Measurements from ENCODE around the gene ARHGAP26. TPM values are rescaled to one million over a fixed set of nuclear protein-coding genes. Genes with fewer than 3 reads are reported as not detected.

The ARHGAP26 gene
- total RNA-seq, 1 donor from 2014 or later: 10.6 TPM

GRCh38 chr5:142830241-142831008, 60.2 kb downstream of the ARHGAP26 start:
- DNase-seq: no peak

DNA sequence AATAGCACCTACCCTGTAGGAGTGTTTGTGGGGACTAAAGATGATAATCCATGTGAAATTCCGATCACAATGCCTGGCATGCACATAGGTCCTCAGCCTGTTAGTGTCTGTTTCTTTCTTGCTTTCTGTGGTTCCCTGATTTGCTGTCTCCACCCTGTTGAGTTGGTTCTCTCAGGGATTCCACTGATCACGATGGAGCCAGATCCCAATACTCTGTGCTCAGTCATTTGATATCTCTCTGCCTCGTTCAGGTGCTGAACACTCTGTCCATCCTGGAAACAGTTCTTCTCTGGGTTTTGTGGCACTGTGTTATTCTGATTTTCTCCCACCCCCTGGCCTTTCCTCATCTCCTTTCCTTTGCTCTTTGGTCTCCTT, 60.8 kb downstream of the ARHGAP26 start:
- no peak for DNase-seq

DNA sequence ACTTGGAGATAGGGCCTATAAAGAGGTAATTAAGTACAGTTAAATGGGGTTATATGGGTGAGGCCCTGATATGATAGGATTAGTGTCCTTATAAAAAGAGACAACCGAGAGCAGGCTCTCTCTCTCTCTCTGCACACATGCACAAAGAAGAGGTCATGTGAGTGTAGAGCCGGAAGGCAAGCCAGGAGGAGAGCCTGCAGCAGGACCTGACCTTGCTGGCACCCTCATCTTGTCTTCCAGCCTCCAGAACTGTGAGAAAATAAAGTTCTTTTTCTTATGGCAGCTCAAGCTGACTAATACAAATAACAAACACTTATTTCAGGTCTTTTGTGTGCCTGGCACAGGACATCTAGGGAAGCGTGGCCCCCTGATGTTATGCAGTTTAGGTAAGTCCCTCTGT, 62.1 kb downstream of the ARHGAP26 start:
- no peak for DNase-seq

GRCh38 chr5:142833517-142834449, 63.6 kb downstream of the ARHGAP26 start:
- DNase-seq: no peak

DNA sequence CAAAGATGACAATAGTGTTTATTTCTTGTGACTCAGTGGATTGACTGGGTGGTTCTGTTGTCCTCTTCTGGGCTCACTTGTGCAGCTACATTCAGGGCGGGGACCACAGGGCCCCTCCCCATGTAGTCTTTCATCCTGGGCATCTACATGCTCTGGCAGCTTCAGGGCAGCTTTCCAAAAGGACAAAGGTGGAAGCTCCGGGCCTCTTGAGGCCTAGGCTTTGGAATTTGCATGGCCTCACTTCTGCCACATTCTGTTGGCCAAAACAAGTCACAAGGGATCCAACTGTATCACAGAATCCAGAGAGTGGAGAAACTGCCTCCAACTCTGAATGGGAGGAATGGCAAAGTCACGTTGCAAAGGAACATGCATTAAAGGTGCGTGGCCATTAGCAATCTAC, 64.3 kb downstream of the ARHGAP26 start:
- DNase-seq: no peak

DNA sequence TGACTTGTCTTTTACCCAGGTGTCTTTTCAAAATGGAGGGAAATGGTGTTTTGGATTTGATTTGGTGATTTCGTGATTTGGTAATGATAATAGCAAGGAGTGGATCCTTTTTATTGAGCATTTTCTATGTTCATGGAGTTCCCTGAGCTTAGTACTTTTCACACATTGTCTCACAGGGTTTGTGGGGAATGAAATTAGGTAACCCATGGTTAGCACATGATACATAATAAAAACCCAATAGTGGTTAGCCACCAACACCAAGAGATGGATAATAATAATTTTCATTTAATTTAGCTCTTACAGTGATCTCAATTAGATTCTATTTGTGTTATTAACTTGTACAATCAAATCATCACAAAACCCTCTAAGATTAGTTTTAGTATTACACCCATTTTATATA, 65.4 kb downstream of the ARHGAP26 start:
- no peak for DNase-seq

GRCh38 chr5:142836048-142836447, 65.9 kb downstream of the ARHGAP26 start:
- DNase-seq: no peak

- no peak for DNase-seq
These were observed 67.0 kb downstream of the ARHGAP26 start for GRCh38 chr5:142837081-142837725.

GRCh38 chr5:142838845-142839244, 68.7 kb downstream of the ARHGAP26 start:
- no peak for DNase-seq

DNA sequence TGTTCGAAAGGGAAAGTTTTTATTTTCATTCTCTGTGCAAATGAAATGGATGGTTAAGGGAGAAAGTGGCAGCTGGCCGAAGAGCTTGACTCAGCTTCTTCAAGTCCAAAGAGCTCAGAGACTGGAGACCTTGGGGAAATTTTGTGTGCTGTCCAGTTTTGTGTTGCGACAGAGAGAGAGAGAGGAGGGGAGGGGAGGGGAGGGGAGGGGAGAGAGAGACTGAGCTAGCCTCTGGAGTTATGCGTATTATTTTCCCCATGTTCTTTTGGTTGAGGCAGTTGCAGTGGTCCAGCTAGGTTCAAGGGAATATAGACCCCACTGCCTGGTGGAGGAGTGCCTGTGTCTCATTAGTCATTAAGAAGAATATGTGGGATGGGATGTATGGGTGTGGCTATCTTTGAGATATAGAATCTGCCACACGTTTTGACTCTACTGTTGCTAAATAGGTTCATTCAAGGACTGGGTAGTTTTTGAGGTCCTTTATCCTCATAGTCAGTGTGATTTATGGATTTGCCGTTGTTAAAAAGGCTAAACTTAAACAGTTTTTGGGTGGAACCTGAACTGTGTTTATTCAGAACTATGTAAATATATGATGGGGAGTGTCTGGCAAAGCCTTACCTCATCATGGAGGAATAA, 69.7 kb downstream of the ARHGAP26 start:
- DNase-seq: no peak

DNA sequence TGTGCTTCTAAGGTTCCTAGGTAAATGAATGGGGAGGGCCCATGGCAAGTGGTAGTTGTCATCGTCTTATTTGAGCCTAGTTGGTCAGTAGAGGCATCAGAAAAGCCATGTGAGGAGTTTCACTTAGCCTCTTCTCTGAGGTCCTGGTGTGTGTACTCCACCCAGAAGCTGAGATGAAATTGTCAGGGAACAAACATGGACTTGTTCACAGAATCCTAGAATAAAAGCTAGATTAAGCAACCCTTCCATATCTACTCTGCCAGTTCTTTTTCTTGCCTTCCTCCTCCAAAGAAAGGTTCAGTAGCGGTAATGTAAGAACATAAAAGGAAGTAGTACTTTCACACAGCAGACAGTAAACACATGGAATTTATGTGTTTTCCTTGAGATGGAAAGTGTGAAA, 70.4 kb downstream of the ARHGAP26 start:
- no peak for DNase-seq

DNA sequence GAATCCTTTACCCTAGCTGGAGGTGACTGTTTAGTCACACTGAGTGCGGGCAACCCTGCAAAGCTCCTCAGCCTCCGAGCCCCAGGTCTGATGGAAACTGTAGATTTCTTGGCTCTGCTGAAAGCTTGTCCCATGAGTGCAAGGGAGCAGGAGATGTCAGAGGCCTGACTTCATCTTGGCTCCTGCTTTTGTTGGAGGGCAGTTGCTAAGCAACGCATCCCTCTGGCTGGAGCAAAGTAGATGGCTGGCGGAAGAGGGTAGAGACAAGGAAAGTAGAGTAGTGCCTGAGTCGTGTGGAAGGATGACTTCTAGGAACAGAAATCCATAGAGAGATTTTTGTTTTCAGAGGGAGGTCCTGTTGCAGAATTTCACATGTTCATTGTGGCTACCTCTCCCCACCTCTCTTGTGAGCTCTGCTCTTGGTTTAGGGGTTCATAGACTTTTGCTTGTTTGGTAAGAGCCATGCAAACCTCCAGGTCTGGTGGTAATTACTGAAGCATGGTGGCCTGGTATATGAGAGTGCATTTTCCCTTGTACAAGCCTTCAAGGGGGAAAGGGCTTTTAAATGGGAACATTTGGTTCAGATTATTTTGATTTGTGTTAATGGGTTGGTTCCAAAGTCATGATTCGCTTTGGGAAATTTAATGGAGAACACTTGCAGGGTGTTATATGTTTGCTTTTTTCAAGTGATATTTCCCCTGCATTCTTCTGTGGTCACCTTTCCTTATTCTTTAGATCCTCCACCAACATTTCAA, 71.5 kb downstream of the ARHGAP26 start:
- DNase-seq: peak; percentile 17

DNA sequence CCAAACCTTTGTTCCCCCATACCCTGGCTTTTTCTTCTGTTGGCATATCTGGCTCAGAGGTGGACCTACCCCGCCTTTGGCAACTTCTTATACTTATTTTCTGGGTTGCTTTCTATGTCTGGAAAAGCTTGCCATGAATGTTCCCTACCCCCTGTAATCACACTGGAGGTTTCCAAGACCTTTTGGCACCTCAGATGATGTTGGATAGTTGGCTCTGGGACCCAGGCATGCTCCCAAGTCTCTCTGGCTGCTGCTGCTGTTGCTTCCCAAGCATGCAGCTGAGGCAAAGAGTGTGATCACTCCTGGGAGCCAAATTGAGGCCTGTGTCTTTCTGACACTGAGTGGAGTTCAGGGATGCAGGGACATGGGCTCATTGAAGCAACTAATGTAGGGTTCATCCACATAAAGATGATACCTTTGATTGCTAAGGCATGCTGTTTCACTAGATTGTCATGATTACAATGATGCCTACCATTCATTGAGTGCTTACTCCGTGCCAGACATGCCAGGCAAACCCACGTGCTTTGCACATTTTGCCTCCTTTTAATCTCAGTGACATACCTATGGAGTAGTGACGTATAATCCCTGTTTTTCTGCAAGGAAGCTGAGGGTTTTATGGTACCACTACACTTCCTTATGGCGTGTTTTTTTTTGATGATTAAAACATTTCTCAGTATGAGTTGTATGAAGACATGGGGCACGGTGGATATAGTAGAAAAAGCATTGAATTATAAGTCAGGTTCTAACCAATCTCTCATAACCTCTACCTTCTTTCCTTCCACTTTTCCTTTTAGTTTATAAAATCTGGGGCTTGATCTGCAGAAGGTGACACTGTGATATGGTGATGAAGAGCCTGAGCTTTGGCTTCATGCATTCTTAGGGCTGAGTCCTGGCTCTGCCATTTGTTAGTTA, 73.1 kb downstream of the ARHGAP26 start:
- DNase-seq: no peak

- no peak for DNase-seq
These were observed 74.7 kb downstream of the ARHGAP26 start for GRCh38 chr5:142844866-142845265.

DNA sequence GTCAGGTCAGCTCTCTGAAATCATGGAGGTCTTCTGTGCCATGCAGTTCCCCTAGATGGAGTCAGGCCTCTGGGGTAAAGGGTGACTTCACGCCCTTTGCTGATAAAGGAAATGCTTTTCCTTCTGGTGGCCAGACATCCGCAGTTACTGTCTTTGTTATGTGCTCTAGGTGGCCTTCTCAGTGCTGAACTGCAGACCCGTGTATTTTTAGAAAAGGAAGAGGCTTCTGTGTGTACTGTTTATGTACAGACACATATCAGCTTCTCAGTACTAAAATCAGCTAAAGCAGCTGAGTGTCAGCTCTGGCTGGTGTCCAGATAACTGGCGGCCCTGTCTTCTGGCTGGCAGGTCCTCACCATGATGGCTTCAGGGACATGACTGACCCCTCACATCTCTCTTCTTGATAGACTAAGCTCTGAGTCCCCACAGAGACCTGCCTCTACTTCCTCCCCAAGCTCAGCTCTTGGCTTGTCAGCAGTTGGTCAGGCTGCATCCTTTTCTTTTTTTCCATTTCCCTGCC, 75.3 kb downstream of the ARHGAP26 start:
- no peak for DNase-seq

DNA sequence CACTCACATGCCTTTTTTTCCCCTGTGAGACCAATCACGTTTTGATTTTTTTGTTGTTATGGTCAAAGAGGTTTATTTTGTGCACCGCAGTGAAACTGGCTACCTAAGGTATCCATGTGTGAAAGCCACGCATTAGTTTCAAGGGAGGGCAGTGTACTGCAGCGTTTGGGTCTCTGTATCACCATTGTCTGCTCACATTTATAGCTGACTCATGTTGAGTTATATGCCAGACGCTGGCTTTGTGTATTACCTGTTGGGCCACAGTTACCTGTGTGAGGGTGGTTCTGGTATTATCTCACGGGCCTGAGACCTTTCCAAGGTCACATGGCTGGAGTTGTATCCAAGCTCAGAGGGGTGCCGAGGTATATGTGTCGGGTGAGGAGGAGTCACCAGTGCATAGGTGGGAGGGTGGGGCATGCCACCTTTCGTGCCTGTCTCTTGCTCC, 75.8 kb downstream of the ARHGAP26 start:
- no peak for DNase-seq

DNA sequence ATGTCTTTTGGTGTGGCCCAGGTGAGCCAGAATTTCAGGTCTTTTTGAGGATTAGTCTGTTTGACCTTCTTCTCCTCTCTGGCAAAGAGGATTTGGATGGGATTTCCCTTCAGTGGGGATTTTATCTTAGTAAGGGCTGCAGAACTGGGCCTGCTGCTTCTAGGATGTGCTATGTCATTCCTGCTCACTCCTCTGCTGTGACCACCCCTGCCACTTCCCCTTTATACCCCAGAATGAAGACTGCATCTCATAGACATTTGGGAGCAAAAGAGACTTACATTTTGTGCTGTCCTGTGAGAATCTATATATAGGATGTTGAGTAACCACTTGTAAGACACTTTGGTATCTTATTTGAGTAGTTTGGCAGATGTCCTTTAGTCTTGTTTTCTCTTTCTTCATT, 76.2 kb downstream of the ARHGAP26 start:
- no peak for DNase-seq

DNA sequence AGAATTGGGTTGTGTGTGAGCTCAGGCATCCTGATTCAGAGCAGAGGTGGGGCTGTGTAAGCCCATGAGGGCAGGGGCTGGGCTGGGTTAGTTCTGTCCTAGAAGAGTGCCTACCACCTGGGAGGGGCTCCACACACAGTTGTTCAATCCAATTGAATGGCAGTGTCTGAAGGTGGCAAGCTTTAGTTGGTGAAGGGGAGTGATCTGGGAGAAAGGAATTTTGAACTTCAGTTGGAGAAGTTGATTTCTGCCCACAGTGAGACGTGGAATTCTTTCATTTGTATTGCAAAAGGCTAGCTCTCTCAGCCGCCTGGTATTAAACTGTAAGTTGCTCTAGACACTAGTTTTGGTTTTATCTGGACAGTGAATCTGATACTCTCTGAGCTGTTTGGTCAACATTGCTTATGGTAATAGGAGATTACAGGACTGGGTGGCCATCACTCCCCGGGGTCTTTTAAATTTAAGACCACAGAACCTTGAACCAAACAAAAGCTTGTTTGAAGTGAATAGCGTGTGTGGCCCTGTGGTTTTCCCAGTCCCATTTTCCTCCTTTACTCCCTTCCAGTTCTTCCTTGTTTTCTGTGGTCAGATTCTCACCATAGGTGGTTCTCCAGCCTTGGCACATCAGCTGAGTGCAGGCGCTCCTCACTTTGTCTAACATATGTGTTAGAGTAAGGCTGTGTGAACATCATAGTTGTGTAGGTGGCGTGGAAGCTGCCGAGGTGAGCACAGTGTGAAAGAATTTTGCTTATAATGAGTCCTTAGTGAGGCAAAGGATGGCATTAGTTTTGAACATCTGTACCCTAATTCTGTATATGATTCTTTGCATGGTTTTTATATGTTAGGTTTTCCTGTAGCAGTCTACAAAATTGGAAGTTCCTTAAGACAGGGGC, 78.0 kb downstream of the ARHGAP26 start:
- no peak for DNase-seq

DNA sequence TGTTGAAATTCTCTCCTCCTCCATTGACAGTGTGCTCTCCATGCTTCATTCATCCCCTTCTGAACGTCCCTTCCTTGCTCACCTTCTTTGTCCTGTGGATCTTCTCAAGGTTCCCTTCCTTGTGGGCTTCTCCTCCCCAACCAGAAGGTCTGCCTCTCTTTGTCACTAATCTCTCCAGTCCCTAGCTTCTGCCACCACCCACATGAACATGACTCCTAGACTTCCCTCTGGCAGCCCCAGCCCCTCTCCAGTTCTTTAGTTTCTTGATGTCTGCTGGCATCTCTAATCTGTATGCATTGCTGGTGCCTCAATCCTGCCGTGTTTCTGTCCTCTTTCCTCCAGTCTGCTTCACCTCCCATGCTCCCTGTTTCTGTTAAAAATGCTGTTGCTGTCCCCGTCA, 79.3 kb downstream of the ARHGAP26 start:
- DNase-seq: no peak
